Uterus (tissue), 2 donors: ENCODE measurements around the gene ASIC4.

Source experiments
- POLR2A ChIP-seq, 2 donors: fragments of 450-650 bp; IDR thresholded peaks; one replicate each; pipeline ENCODE4 v1.6.1; 2016; ENCODE audit warnings: antibody characterized with exemption in 2 of 2, mild to moderate bottlenecking in 1 of 2, moderate library complexity in 1 of 2
- TF ChIP-seq, protein P1 (sequence below), 4 experiments: fragments of 200-600 bp in 2 of 4; fragments of 450-650 bp in 2 of 4; sonication (generic) in 2 of 4; IDR thresholded peaks; one replicate each; pipeline ENCODE4 v1.5.1; 2016 to 2019; ENCODE audit warnings: antibody characterized with exemption in 4 of 4, mild to moderate bottlenecking in 2 of 4, moderate library complexity in 1 of 4

DNA sequence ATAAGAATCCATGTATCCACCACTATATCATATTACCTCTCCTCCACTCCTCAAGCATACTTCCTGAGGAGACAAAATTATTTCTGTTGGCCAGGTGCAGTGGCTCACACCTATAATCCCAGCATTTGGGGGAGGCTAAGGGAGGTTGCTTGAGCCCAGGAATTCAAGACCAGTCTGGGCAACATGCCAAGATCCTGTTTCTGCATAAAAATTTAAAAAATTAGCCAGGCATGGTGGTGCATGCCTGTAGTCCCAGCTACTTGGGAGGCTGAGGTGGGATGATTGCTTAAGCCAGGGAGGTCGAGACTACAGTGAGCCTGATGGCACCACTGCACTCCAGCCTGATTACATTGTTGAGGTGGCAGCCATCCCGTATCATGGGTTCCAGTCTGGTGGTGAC, 67.1 kb downstream of the ASIC4 start:
- TF ChIP-seq, protein P1, sequence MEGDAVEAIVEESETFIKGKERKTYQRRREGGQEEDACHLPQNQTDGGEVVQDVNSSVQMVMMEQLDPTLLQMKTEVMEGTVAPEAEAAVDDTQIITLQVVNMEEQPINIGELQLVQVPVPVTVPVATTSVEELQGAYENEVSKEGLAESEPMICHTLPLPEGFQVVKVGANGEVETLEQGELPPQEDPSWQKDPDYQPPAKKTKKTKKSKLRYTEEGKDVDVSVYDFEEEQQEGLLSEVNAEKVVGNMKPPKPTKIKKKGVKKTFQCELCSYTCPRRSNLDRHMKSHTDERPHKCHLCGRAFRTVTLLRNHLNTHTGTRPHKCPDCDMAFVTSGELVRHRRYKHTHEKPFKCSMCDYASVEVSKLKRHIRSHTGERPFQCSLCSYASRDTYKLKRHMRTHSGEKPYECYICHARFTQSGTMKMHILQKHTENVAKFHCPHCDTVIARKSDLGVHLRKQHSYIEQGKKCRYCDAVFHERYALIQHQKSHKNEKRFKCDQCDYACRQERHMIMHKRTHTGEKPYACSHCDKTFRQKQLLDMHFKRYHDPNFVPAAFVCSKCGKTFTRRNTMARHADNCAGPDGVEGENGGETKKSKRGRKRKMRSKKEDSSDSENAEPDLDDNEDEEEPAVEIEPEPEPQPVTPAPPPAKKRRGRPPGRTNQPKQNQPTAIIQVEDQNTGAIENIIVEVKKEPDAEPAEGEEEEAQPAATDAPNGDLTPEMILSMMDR (IDR thresholded peaks at IDR 0.05) = no peak
- TF ChIP-seq POLR2A (IDR thresholded peaks at IDR 0.05) = no peak
